GM21529 (cell line): ENCODE data around the gene ADCK1.
"Not testable (repeated sequence)": the region's sequence is repeated elsewhere in the genome, so short reads cannot be mapped to it uniquely, and the experiment has no call there.

ENCODE experiments used
- ATAC-seq: cut with Tn5 transposase; IDR thresholded peaks from one replicate; pipeline ENCODE4 v1.9.1; 2021; ENCODE audit not compliant: unreplicated experiment

The ADCK1 gene

GRCh38 chr14:77808250-77808649 lies 8.3 kb downstream of the ADCK1 start:
- no peak for ATAC-seq

- ATAC-seq = no peak
These were observed 9.1 kb downstream of the ADCK1 start for GRCh38 chr14:77809011-77809410.

- peak; percentile 69 for ATAC-seq
These were observed 12.1 kb downstream of the ADCK1 start for GRCh38 chr14:77812028-77812427.

- ATAC-seq = not testable (repeated sequence)
These were observed 12.8 kb downstream of the ADCK1 start for GRCh38 chr14:77812682-77813081.

GRCh38 chr14:77822307-77822706 lies 22.4 kb downstream of the ADCK1 start:
- ATAC-seq = no peak

- ATAC-seq = no peak
These were observed 22.8 kb downstream of the ADCK1 start for GRCh38 chr14:77822741-77823140.

GRCh38 chr14:77823378-77823777 lies 23.5 kb downstream of the ADCK1 start:
- no peak for ATAC-seq

- ATAC-seq = no peak
These were observed 26.1 kb downstream of the ADCK1 start for GRCh38 chr14:77825895-77826519.

GRCh38 chr14:77830692-77831091 lies 30.8 kb downstream of the ADCK1 start:
- ATAC-seq = no peak

- ATAC-seq = no peak
These were observed 32.4 kb downstream of the ADCK1 start for GRCh38 chr14:77832297-77832696.

GRCh38 chr14:77837926-77838325 lies 38.0 kb downstream of the ADCK1 start:
- no peak for ATAC-seq

- no peak for ATAC-seq
These were observed 39.1 kb downstream of the ADCK1 start for GRCh38 chr14:77838831-77839511.

- no peak for ATAC-seq
These were observed 43.3 kb downstream of the ADCK1 start for GRCh38 chr14:77843195-77843594.

- no peak for ATAC-seq
These were observed 43.7 kb downstream of the ADCK1 start for GRCh38 chr14:77843651-77844050.

- ATAC-seq = no peak
These were observed 44.9 kb downstream of the ADCK1 start for GRCh38 chr14:77844802-77845201.

GRCh38 chr14:77848031-77848430 lies 48.1 kb downstream of the ADCK1 start:
- ATAC-seq = no peak

GRCh38 chr14:77849711-77850110 lies 49.8 kb downstream of the ADCK1 start:
- ATAC-seq = no peak

- no peak for ATAC-seq
These were observed 54.0 kb downstream of the ADCK1 start for GRCh38 chr14:77853919-77854318.

- ATAC-seq = no peak
These were observed 57.0 kb downstream of the ADCK1 start for GRCh38 chr14:77856941-77857340.

- no peak for ATAC-seq
These were observed 60.1 kb downstream of the ADCK1 start for GRCh38 chr14:77859934-77860570.

GRCh38 chr14:77861201-77861600 lies 61.3 kb downstream of the ADCK1 start:
- no peak for ATAC-seq

GRCh38 chr14:77862154-77862786 lies 62.4 kb downstream of the ADCK1 start:
- peak; percentile 78 for ATAC-seq
